NCI-H146 treated with DMSO at 0.1 percent for 48 hours (cell line): ENCODE data around the gene DCDC2C.

ENCODE experiments used
- DNase-seq: peaks from one replicate; lab custom pipeline; 2025; ENCODE audit not compliant: unreplicated experiment; lab: John Stamatoyannopoulos, UW

DCDC2C gene

DNA sequence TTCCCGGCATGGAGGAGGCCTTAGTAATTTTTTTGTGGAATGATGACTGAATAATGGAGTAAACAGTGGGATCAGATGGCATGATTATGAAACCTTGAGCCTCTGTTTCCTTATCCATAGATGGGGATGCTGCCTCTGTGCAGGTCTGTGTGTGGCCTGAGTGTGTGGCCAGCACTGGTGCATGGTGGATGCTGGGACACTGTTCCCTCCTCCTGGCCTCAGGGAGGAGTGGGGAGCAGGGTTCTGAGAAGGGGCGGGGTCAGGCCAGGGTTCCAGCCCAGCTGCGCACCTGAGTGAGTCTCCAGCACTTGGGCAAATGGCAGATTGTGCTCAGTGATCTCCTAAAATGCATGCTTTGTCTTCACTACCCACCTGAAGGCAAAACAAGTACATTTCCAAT lies 66.4 kb downstream of the DCDC2C start:
- DNase-seq, result no peak

DNA sequence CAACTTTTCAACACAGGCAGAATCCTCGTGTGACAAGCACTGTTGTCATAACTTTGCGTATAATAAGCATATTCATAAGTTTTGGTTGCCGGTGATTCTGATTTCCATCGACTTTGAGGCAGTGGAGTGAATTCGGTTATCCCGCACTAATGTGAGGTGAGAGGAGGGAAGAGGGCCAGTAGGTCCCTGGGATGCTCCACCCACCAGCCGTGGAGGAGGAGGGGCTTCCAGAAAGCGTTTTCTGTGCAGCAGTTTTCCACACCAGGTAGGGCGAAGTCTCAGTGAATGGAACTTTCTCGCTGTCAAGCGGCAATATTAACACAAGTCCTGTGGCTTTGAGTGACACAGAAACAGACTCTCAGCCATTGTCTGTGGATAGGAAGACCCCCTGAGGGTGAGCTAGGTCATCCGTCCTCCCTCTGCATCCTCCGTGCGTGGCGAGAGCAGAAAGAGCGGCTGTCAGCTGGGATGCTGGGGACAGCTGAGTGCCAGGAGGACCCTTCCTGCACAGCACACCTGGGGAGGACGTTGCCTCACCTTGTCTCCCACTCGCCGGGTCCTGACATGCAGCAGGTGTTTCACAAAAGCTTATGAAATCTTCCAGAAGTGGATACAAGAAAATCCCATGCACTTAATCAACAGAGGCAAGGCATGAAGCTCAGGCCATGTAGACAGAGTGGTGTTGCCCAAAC lies 67.5 kb downstream of the DCDC2C start:
- no peak for DNase-seq

DNA sequence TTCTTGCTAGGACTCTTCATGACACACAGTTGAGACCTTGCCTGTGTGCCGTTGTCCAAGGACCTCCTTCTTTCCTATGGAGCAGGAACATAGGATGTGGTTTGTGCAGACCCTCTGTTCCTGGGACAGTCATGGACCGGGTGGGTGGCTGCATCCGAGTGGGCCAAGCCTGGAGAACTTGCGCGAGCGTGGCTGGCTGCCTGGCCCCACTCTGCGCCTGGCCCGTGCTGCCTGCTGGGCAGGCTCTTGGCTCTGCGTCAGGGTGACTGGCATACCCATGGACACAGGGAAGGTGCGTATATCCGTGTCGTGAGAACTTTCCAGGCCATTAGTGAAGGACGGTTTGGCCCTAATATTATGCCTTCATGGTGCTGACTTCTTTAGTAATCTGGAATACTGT lies 68.2 kb downstream of the DCDC2C start:
- DNase-seq, result no peak

DNA sequence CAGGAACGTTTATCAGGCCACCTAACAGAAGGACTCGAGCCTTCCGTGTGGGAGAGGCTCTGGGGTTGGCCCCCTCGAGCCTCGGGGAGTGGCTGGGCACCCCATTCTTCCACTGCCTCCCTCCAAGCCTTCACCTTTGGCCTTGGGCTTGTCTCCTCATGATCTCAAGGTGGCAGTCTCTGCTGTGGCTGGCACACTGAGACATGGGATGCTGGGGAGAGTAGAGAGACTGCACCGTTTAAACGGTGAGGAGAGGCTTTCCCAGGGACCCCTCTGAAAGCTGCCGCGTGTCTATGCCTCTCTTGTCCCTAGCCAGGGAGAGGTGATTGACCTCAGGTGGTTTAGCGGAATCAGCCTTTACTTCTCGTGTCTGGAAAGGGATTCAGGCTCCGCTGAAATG lies 71.0 kb downstream of the DCDC2C start:
- DNase-seq, result no peak

DNA sequence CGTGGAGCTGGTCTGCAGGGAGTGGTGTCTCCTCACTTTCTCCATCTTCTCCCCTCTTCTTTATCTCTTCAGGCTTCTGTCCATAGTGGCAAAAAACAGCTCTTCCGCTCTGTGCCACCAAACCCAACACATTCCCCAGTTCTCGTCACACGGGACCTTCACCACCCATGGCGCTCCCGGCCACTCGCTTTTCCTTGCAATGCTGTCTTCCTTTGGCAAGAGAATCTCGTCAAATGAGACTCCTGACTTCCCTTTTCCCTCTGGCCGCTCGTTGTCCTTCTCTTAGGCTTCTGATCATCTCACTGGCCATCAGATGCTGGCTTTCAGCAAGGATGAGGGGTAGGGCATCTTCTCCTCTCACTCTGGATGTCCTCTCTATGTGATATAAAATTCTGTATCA lies 72.9 kb downstream of the DCDC2C start:
- no peak for DNase-seq

DNA sequence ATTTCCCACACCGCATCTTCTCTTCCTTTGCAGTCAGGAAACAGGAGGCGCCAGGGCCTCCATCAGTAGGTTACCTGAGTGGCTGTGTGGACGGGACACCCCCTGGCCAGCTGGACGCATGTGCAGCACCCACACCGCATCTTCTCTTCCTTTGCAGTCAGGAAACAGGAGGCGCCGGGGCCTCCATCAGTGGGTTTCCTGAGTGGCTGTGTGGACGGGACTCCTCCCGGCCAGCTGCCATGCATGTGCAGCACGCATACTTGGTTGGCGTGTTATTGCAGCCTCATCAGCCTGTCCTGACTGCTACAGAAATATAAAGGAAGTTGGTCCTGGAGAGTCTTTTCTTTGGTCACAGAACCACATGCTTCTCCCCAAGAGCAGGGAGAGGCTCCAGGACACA lies 74.6 kb downstream of the DCDC2C start:
- no peak for DNase-seq

DNA sequence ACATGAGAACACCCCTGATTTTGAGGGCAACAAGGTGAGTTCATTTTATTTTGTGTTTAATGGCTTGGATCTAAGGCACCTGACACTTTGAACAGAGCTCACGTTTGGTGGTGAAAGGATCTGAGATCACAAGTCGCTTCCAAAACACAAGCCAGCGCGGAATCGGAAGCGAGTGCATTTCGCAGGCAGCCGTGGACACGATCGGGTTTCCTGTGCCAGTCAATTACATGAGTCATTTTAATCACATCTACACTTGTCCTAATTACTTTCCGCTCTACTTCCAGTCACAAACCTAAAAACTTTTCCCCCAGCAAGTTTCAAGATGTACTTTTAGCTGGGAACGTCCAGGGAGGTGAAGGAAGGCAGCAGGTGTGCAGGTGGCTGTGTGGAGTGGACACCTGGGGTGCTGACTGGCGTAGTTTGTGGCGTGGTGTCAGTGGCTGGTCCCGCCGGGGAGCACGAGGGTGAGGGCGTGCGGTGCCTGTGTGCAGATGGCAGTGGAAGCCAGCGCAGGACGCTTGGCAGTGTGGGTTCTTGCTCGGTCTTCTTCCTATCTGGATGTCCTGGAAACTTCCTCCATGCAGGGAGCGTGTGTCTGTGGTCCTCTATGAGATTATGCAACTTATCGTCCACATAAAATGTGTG lies 75.6 kb downstream of the DCDC2C start:
- DNase-seq, result no peak

DNA sequence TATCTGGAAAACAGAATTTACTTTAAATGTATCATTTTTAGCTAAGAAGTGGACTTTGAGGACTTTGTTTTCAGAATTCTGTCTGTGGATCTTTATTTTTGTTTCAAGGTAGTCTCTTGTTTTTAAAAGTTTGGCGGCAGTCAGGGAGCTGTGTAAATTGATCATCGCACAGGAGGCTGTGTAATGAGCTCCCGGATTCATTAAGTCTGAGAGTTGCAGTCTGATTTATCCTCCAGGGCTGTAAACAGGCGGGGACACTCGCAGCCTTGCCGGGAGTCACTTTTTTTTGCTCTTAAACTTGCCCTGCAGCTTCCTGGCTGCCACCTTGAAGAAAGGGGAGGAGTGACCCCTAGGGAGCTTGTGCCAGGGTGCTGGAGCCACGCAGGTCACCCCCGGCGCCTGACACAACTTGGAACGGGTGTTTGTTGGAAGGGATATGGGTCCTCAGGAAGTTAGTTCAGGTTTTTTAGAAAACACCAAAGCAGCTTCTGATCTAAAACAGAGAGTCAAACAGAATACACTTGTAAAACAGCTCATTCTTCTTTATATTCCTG lies 76.2 kb downstream of the DCDC2C start:
- DNase-seq, result no peak

DNA sequence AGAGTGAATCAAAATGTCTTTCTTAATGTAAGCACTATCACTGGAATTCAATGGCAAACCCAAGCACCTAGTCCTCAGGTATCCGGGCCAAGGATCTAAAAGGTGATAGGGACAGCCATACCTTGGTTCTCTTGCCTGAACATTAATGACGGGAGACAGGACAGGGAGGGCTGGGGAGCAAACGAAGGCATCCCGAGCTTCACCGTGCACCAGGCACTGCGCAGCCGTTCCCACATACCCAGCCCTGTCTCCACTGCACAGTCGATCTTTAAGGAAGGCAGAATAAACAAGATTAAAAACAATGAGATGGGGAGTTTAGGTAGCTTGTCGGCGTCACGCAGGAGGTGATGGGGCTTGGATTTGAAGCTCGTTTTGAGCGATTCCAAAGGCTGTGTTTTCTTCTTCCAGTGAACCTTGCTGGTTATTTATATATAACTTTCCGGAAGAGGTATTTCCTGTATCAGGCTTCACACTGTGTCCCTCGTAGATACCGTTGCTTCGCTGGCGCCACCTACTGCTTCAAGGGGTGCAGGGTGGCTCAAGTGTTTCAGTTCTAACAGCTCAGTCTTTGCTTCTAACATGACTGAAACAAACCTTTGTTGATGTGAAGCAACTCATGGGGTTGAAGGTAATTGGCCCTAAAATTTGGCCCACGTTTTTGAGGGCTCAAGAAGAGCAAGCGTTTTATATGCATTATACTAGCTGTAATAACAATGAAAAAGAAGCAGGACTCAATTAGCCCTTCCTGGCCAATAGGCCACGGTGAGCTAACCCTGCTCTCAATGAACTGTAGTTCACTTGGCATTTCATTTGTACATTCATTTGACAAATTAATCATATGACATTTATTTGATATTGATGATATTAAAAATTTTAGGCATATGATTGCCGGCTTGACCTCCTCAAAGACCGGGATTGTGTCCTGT lies 77.4 kb downstream of the DCDC2C start:
- DNase-seq, result peak; percentile 50

DNA sequence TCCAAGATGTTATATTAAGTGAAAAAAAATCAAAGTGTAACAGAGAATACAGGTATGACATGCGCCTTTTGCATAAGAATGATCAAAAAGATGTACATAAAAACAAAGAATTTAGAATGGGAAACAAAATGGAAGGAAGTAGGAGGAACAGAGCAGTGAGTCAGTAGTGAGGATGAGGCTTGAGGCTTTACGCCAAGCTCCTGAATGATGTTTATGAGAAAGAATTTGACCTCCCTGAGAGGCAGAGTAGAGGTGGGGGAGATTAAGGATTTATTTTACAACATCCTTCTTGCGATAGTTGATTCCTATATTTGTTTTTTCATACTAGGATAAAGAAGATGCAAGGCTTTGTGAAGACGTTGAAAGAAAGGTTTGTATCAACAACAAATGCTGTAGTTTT lies 81.4 kb downstream of the DCDC2C start:
- no peak for DNase-seq

DNA sequence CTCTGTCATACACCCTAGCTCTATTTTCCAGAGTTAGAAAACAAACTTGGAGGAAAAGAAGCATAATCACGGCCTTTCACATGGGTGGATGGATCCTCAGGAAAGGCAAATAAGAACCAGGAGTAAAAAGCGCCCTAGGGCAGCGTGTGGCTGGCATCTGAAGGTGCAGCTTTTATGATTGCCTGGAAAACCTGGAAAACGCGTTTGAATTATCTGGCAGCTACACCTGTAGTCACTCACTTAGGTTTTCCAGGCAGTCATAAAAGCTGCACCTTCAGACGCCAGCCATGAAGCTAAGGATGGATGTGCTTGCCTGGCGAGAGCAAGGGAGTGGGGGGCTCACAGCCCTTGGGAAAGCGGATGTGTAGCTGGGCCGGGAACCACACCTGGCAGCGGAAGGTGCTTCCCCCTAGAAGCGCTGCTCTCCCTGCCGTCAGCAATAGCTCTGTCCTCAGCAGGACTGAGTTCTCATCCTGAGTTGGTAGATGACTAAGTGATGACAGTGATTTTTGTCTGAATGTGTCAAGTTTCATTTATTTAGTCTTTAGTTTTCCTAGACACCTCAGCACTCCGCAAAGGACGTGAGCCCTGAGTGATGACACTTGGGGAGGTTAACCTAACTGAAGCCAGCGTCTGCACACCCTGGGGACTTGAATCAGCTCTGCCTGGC lies 82.0 kb downstream of the DCDC2C start:
- no peak for DNase-seq

DNA sequence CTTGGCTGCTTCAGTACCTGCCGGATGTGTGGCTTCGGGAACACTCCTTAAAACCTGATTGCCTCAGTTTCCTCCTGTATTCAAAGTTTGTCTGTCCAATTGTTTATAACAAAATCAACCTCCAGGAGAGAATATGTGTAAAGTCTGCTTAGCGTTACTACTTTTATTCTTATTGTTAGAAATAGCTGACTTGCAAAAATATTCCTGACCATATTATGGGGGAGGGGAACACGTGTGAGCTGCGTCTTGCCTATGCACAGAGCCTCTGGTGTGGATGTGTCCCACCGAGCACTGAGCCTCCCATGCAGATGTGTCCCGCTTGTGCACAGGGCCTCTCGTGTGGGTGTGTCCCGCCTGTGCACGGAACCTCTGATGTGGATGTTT lies 82.5 kb downstream of the DCDC2C start:
- DNase-seq, result no peak

DNA sequence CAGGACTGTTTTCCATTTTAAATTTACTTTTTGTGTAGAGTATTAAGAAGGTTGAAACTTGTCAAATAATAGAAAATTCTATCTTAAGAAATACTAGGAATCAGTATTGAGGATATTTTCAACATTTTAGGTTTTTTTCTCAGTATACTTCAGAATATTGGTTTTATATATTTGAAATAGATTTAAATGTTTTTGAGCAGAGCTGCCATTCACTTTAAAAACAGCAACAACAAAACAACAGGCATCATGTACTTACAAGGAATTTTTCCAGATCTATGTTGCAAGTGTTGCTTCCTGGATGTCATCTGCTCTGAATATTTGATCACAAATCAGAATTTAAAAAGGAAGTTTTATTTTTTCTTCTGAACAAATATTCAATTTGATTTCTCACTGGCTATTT lies 84.4 kb downstream of the DCDC2C start:
- DNase-seq, result no peak

DNA sequence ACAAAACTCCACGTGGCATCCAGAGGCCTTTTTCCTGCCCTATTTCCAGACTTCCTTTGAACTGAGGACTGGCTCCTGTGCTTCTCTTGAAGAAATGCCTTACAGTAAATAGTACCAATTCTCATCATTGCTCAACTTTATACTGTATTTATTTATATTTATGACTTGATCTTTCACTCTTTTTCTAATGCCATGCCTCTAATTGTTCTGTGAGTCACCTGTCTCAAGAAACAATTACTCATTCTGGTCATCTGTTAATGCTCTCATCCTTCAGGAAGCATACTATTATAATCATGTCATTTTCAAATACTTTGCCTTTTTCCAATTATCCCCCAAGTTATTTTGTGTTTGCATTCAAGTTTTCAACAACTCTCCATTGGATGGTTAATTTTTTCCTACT lies 85.9 kb downstream of the DCDC2C start:
- no peak for DNase-seq

DNA sequence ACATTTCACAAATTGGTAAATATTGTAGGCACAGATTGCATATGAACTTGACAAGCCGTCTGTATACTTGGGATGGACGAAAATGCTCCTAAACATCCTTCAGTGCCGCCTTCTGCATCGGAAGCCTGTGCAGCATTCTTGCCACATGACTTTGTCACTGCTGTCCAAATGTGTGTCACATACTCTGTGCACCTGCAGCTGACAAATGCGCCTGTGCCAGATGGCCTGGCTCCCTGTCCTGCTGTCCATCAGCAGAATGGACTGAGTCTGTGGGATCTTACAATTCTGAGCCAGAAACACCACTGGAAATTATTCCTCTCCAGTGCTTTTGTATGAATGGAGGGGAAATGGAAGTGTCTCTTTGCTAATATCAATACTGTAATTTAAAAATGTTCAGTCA lies 89.9 kb downstream of the DCDC2C start:
- DNase-seq, result no peak

DNA sequence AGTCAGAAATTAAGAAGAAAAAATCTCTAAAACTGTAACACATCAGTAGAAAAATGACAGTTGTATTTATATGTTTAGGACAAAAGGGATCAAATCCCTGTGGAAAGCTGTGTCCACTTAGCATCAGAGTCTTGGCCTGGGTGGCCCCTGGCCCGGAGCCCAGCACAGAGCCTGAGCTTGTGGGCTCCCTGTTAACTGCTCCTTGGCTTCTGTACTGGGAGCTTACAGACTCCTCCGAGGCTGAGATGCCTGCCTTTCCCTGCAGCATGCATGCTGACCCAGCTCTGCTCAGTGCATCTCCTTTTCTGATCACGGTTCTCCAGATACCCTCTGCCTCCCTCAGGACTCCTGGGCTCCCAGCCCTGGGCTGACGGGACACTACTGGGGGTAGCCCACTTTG lies 98.1 kb downstream of the DCDC2C start:
- no peak for DNase-seq

DNA sequence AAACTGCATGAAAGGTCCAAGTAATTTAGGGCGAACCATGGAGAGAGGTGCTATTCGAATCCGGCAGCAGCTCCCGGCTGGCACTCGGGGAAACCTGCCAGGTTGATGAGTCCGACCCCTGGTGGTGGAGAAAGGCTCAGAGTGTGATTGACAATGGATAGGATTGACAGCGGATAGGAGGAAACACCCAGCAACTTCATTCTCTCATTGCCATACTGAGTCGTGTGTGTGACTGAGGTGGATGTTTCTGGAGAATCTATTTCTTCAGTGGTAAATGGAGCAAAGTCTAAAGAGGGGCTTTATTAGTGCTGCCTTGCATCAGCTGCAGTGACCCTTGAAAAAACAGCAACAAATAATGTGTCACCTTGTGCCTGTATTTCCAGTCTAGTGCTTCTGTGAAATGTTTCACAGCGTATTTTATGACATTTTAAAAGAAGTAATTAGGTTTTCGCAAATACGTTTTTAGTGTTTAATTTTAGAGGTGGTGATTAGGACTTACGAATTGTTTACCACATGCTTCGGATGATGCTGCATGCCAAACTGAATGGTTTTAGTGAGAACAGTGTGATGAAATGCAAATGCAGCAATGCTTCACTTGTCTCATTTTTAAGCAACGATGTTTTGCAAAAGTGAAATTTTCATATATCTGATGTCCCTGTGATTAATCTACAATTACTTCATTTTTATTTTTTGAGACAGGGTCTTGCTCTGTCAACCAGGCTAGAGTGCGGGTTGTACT lies 102.0 kb downstream of the DCDC2C start:
- DNase-seq, result no peak

DNA sequence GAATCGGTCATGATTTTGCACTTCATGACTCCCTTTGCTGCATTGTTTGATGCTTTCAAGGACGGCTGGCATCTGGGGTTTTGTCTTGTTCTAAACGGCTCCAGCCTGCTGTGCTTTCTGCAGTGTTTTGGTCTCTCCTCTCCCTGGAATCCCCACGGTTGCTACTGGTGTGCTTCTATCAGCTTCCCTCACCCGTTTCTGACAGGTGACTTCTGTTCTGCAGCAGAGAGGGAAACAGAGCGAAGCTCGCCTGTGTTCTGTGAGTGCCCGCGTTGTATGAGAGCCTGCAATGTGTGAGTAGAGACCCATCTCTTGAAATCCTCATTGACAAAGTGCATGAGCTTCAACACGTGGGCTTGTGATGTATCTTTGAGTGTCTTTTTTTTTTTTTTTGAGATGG lies 102.8 kb downstream of the DCDC2C start:
- no peak for DNase-seq

DNA sequence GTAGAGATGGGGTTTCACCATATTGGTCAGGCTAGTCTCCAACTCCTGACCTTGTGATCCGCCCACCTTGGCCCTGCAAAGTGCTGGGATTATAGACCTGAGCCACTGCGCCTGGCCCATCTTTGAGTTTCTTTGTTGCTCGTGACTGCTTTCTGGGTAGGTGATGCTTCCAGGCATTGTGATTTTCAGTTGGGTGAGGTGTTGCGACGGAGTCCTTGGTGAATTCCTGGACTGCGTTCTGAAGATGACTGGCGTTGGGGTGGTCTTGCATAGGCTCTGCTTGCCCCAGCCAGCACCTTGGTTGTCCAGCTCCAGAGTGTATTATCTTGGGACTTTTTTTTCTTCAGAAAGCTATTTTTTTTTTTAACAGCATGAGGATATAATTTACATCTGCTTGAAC lies 103.4 kb downstream of the DCDC2C start:
- no peak for DNase-seq

DNA sequence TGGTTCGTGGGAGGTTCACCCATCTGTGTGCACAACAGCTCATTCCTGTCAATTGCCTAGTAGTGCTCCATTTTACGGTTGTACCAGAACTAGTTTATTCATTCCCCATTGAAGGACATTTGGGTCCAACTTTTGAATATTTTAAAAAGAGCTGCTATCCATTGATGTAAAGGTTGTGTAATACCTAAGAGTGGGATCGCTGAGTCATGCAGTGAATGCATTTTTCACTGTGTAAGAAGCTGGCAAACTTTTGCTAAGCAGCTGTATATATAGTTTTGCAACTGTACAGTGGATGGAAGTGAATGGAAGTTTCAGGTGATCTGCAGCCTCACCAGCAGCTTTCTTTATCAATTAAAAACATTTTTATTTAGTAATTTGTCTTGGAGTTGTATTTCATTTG lies 104.5 kb downstream of the DCDC2C start:
- DNase-seq, result no peak
